Small intestine (tissue), 7 donors: Measurements from ENCODE around the gene C2CD2. TPM values are rescaled to one million over a fixed set of nuclear protein-coding genes. Genes with fewer than 3 reads are reported as not detected.
A peak's percentile ranks its signal among the peaks of the same experiment; 100 is the strongest.

Source experiments
- DNase-seq, 2 donors: peaks; one replicate each; pipeline versions ENCODE4 v3.0.0 to v3.0.0-alpha.2; 2013
- FAIRE-seq: peaks from 2 replicates; lab custom pipeline; 2012; peaks lifted over from hg19 to GRCh38; lab: Jason Lieb, UNC
- H3K27ac ChIP-seq, 3 donors: one replicate each; pipeline ENCODE4 v1.5.1; 2013; ENCODE audit warnings: low read length in 2 of 3, mild to moderate bottlenecking in 2 of 3, control low read depth in 1 of 3, inconsistent platforms in 1 of 3, low read depth in 1 of 3, moderate library complexity in 1 of 3
- H3K27me3 ChIP-seq, 3 donors: one replicate each; pipeline ENCODE4 v1.6.1; 2013; ENCODE audit warnings: low read length in 3 of 3, inconsistent platforms in 1 of 3; ENCODE audit not compliant: control insufficient read depth in 3 of 3, insufficient read depth in 3 of 3
- H3K36me3 ChIP-seq, 3 donors: one replicate each; pipeline ENCODE4 v1.6.1; 2013; ENCODE audit warnings: low read length in 3 of 3, inconsistent platforms in 1 of 3, low read depth in 1 of 3, mild to moderate bottlenecking in 1 of 3, moderate library complexity in 1 of 3; ENCODE audit not compliant: control insufficient read depth in 3 of 3, insufficient read depth in 2 of 3
- H3K4me1 ChIP-seq, 3 donors: one replicate each; pipeline ENCODE4 v1.6.1; 2013; ENCODE audit warnings: low read length in 2 of 3, inconsistent platforms in 1 of 3, low read depth in 1 of 3, mild to moderate bottlenecking in 1 of 3, moderate library complexity in 1 of 3; ENCODE audit not compliant: control insufficient read depth in 3 of 3, insufficient read depth in 2 of 3
- H3K4me3 ChIP-seq, 3 donors: one replicate each; pipeline ENCODE4 v1.5.1; 2013; ENCODE audit warnings: low read length in 3 of 3, control low read depth in 1 of 3, inconsistent platforms in 1 of 3, low read depth in 1 of 3, mild to moderate bottlenecking in 1 of 3, moderate library complexity in 1 of 3
- H3K9me3 ChIP-seq, 2 donors: one replicate each; pipeline ENCODE4 v1.6.1; 2013; ENCODE audit warnings: low read depth in 1 of 2, low read length in 1 of 2; ENCODE audit not compliant: control insufficient read depth in 2 of 2, insufficient read depth in 1 of 2
- WGBS, 3 donors: extraction: QIAGEN DNeasy Blood & Tissue Kit; methylation state at CpG; one replicate each; pipeline ENCODE4 v1.1.7; 2013; 5-methylcytosine and 5-hydroxymethylcytosine counted together
- polyA plus RNA-seq, 4 donors: library from polyadenylated mRNA; stranded (reverse) in 3 of 4; unstranded in 1 of 4; fragments of 200-250 nt in 3 of 4; fragments of 120-200 nt in 1 of 4; gene quantifications; one replicate each; pipeline versions ENCODE4 v1.2.1 to v1.2.3, GENCODE V29; 2013
- donor health status: healthy with polysubstance abuse.
- donor health status: control.
- donor health status: control.
- donor health status: Bipolar disorder and iron deficiency.
- donor health status: healthy.

C2CD2 gene
- polyA plus RNA-seq, 4 donors = 2.2 to 11.1 (median 6.7) TPM

- Histone ChIP-seq H3K27ac (no peak overlapping the region), H3K27me3 (no peaks in the 10 kb centered on the region), H3K9me3 (peaks cover 0 to 6% of the 10 kb centered on the region in 2 donors), H3K36me3 (peaks cover 0 to 74% (median 5%) of the 10 kb centered on the region in 3 donors), H3K4me3 (no peak overlapping the region), H3K4me1 (no peaks in the 10 kb centered on the region)
- 85 to 94% (median 93%) methylated on average over 3 of the region's 3 CpGs for WGBS, 3 donors
- no peak for DNase-seq
- no peak for FAIRE-seq
These were observed 36.9 kb downstream of the C2CD2 start for GRCh38 chr21:41916888-41917433.

DNA sequence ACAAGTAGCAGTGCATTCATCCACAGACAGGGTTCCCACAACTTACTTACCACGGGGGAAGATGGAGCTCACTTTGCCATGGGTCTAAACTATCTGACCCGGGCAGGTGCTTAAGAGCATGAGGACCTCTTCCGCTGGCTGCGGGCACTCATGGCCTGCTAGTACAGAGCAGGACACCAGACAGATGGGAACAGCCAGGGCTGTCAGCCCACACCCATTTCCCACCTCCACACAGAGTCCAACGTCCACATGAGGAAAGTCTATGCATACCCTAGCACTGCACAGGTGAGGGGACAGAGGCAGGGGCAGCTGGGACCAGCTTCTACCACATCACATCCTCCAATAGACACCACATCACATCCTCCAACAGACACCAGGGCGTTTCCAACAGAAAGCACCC, 38.9 kb downstream of the C2CD2 start:
- no peaks in the 10 kb centered on the region for H3K4me1 ChIP-seq
- H3K36me3 ChIP-seq = peaks cover 0 to 73% (median 8%) of the 10 kb centered on the region in 3 donors
- H3K27ac ChIP-seq = no peak overlapping the region
- no peaks in the 10 kb centered on the region for H3K27me3 ChIP-seq
- FAIRE-seq (no peak), DNase-seq (peak in 1 of 2 donors; percentile 6)
- WGBS, 3 donors = 67 to 87% (median 81%) methylated on average over 6 of the region's 6 CpGs
- peaks cover 0 to 6% of the 10 kb centered on the region in 2 donors for H3K9me3 ChIP-seq
- H3K4me3 ChIP-seq = no peak overlapping the region

GRCh38 chr21:41914358-41914757, 39.5 kb downstream of the C2CD2 start:
- Histone ChIP-seq H3K27me3 (no peaks in the 10 kb centered on the region), H3K36me3 (peaks cover 0 to 67% (median 8%) of the 10 kb centered on the region in 3 donors), H3K4me1 (no peaks in the 10 kb centered on the region), H3K27ac (no peak overlapping the region), H3K4me3 (no peak overlapping the region), H3K9me3 (peaks cover 0 to 6% of the 10 kb centered on the region in 2 donors)
- WGBS, 3 donors = 93 to 95% (median 94%) methylated on average over 12 of the region's 12 CpGs
- FAIRE-seq (no peak), DNase-seq (no peak)

DNA sequence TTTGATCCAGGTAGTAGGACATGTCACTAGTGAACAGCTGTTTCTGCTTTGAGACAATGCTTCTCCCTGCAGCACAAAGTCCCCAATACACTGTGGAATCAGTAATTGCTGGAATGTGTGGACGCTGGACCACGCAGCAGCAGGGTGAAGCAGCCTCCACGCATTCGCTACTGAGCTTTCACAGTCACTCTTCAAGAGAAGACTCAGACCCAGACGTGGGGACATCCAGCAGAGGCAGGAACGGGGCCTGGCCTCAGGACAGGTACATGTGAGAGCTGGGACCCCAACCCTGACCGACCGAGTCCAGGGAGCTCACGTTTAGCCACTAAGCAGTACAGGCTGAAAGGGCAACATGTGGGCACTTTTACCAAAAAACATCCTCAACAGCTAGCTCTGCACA, 40.6 kb downstream of the C2CD2 start:
- DNase-seq = no peak
- H3K27me3 ChIP-seq = no peaks in the 10 kb centered on the region
- 96 to 97% (median 96%) methylated on average over 9 of the region's 9 CpGs for WGBS, 3 donors
- peaks cover 0 to 62% (median 8%) of the 10 kb centered on the region in 3 donors for H3K36me3 ChIP-seq
- peaks cover 0 to 6% of the 10 kb centered on the region in 2 donors for H3K9me3 ChIP-seq
- no peak overlapping the region for H3K4me3 ChIP-seq
- no peaks in the 10 kb centered on the region for H3K4me1 ChIP-seq
- FAIRE-seq = no peak
- no peak overlapping the region for H3K27ac ChIP-seq

DNA sequence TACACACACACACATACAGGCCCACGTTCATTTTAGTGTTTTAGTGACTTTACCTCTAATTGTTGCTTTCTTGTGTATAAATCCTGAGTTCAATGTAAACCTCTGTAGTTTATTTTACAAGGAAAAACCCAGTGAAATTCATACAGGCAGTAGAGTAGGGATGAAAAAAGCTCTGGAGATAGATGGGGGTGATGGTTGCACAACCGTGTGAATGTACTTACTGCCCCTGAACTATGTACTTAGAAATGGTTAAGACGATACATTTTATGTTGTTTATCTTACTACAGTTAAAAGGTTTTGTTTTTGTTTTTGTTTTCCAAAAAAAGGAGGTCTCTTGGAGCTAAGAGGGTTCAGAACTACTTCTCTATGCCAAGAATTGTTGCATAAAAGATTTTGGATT, 45.0 kb downstream of the C2CD2 start:
- no peak for FAIRE-seq
- no peak overlapping the region for H3K27ac ChIP-seq
- WGBS, 3 donors = 58 to 59% (median 58%) methylated on average over 3 of the region's 3 CpGs

GRCh38 chr21:41907496-41908258, 46.1 kb downstream of the C2CD2 start:
- Histone ChIP-seq H3K4me3 (no peak overlapping the region), H3K27me3 (no peaks in the 10 kb centered on the region), H3K36me3 (peaks cover 2 to 56% (median 6%) of the 10 kb centered on the region in 3 donors), H3K27ac (no peak overlapping the region), H3K4me1 (no peaks in the 10 kb centered on the region), H3K9me3 (no peaks in the 10 kb centered on the region)
- 92 to 95% (median 94%) methylated on average over 36 of the region's 36 CpGs for WGBS, 3 donors
- FAIRE-seq = no peak
- no peak for DNase-seq

More for the DNA sequence above, 45.0 kb downstream of the C2CD2 start:
- H3K9me3 ChIP-seq = no peaks in the 10 kb centered on the region
- no peak overlapping the region for H3K4me3 ChIP-seq
- peaks cover 2 to 58% (median 6%) of the 10 kb centered on the region in 3 donors for H3K36me3 ChIP-seq
- H3K27me3 ChIP-seq = no peaks in the 10 kb centered on the region
- H3K4me1 ChIP-seq = no peaks in the 10 kb centered on the region
- DNase-seq = no peak

- peaks cover 3 to 54% (median 6%) of the 10 kb centered on the region in 3 donors for H3K36me3 ChIP-seq
- no peak overlapping the region for H3K4me3 ChIP-seq
- H3K9me3 ChIP-seq = no peaks in the 10 kb centered on the region
- no peaks in the 10 kb centered on the region for H3K27me3 ChIP-seq
- H3K27ac ChIP-seq = no peak overlapping the region
- 88 to 97% (median 95%) methylated on average over 14 of the region's 14 CpGs for WGBS, 3 donors
- FAIRE-seq = no peak
- no peaks in the 10 kb centered on the region for H3K4me1 ChIP-seq
- no peak for DNase-seq
These were observed 47.0 kb downstream of the C2CD2 start for GRCh38 chr21:41906770-41907169.

GRCh38 chr21:41903559-41904351, 50.1 kb downstream of the C2CD2 start:
- peaks cover 3 to 72% (median 8%) of the 10 kb centered on the region in 3 donors for H3K36me3 ChIP-seq
- DNase-seq (no peak), FAIRE-seq (no peak)
- H3K9me3 ChIP-seq = no peaks in the 10 kb centered on the region
- no peaks in the 10 kb centered on the region for H3K27me3 ChIP-seq
- no peak overlapping the region for H3K4me3 ChIP-seq
- WGBS, 3 donors = 83 to 89% (median 84%) methylated on average over 23 of the region's 23 CpGs
- no peaks in the 10 kb centered on the region for H3K4me1 ChIP-seq
- H3K27ac ChIP-seq = no peak overlapping the region
